D721Med (cell line): ENCODE results near the gene USP6NL.

Source experiments
- DNase-seq: peaks from one replicate; pipeline ENCODE4 v3.0.0; 2011; ENCODE audit warnings: low spot score; ENCODE audit not compliant: insufficient read length
- FAIRE-seq: peaks from 2 replicates; lab custom pipeline; 2011; peaks lifted over from hg19 to GRCh38; lab: Jason Lieb, UNC
- TF ChIP-seq, protein P1 (sequence below): IDR thresholded peaks from 2 replicates; pipeline ENCODE4 v1.5.1; 2012; ENCODE audit warnings: mild to moderate bottlenecking, control low read depth; ENCODE audit not compliant: insufficient read depth; ENCODE audit errors: missing control alignments

The USP6NL gene

DNA sequence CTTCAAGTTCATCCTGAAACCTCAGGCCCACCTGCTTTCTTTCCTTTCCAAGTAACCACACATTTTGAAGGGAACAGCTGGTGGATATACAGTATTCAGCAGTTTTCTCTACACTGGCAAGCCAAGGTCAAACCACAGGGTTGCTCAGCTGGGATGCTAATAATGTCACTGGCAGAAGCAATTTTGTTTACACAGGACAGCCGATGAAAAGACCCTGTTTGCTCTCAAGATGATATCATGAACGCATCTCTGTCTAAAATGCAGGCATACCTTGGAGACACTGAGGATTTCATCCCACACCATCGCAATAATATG, 186.2 kb downstream of the USP6NL start:
- TF ChIP-seq, protein P1, sequence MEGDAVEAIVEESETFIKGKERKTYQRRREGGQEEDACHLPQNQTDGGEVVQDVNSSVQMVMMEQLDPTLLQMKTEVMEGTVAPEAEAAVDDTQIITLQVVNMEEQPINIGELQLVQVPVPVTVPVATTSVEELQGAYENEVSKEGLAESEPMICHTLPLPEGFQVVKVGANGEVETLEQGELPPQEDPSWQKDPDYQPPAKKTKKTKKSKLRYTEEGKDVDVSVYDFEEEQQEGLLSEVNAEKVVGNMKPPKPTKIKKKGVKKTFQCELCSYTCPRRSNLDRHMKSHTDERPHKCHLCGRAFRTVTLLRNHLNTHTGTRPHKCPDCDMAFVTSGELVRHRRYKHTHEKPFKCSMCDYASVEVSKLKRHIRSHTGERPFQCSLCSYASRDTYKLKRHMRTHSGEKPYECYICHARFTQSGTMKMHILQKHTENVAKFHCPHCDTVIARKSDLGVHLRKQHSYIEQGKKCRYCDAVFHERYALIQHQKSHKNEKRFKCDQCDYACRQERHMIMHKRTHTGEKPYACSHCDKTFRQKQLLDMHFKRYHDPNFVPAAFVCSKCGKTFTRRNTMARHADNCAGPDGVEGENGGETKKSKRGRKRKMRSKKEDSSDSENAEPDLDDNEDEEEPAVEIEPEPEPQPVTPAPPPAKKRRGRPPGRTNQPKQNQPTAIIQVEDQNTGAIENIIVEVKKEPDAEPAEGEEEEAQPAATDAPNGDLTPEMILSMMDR, result no peak
- DNase-seq, result no peak
- no peak for FAIRE-seq

DNA sequence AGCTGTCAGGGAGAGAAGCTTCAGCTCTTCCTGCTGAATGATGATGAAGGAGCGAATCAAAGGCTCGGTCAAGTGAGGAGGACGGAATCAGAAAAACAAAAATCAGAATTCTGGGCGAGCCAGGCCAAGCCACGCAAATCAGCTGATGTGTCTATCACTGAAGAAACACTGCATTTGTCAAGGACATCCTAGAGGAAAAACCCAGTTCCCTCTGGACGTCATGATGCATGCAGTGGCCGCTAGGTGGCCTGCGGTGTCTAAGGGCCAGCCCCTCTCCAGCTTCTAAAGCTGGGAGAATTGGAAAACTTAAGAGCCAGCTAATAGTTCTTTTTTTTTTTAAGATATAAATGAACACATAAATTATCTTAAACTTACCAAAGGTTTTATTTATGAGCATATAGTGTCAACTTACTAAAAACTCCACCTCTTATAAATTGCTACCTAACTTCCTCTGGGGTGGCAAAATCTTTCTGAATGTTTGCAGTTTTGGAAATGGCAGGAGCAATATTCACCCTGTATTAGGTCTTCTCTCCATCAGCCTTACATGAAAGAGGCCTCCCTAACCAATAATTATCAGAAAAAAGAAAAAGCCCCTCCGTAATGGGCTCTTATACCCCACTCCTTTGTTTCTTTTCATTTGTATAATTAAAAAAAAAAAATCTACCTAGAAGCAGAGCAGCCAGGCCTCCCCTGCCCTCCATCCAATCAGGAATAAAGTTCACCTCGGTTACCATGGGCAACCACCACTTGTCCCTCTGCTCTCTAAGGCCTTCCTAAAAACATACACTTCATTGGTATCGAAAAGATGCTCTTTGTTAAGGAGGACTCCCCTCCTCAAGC, 186.8 kb downstream of the USP6NL start:
- DNase-seq, result peak; percentile 44
- TF ChIP-seq, protein P1, result peak; percentile 89
- FAIRE-seq, result no peak

DNA sequence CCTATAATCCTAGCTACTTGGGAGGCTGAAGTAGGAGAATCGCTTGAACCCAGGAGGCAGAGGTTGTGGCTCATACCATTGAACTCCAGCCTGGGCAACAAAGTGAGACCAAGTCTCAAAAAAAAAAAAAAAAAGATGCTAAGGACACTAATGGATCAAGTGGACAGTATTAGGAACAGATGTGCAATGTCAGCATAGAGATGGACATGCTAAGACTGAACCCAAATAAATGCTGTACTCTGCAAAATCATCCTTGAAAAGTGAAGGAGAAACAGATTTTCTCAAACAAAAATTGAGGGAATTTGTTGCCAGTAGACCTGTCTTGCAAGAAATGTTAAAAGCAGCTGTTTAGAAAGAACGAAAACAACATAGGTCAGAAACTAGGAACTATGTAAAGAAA, 194.5 kb downstream of the USP6NL start:
- DNase-seq (no peak), FAIRE-seq (no peak)
- TF ChIP-seq, protein P1, result no peak

DNA sequence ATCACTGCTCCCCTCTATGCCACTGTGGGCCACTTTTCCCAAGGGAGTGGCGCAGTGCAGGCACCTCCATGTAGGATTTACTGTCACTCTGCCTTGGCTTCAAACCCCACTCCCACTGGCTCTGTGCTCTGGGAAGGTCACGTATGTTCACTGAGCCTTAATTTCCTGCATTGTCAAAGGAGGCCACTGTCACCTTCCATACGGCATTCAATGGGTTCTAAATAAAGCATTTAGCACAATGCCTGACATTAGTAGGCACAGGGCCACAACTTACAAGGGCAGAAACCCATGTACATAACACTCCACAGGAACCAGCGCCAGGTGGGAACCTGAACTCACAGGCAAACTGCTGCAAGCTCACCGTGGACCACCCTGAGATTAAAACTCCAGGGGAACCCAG, 196.4 kb downstream of the USP6NL start:
- DNase-seq (no peak), FAIRE-seq (no peak)
- TF ChIP-seq, protein P1, result no peak

DNA sequence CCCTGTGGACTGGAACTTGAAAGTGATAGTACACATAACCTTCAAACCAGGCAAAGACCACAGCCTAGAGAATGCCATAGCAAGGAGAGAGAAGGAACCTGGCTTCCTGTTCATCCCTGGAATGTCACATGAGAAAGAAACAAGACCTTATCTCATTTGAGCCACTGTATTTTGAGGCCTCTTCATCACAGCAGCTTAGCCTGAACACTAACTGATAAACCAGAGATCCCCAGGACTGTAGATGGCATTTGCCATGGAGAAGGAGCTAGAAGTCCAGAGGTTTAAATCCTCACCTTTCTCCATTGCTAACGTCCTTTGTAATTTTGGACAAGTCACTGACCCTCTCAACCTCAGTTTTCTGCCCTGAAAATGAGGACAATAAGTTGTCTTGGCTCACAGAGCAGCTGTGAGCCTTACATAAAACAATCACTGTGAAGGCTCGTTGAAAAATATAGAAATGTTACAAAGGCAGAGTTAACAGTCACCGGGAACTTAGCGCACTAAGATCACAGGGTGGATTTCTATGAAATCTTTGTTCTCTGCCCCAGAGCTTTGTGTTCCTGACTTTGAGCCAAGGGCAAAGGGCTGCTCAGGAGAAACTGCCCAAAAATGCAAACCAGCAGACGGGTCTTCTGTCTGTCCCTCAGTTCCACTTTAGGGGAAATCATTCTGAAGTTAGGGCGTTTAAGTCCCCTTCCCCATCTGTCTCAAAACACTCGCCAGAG, 197.0 kb downstream of the USP6NL start:
- TF ChIP-seq, protein P1, result no peak
- no peak for DNase-seq
- no peak for FAIRE-seq

DNA sequence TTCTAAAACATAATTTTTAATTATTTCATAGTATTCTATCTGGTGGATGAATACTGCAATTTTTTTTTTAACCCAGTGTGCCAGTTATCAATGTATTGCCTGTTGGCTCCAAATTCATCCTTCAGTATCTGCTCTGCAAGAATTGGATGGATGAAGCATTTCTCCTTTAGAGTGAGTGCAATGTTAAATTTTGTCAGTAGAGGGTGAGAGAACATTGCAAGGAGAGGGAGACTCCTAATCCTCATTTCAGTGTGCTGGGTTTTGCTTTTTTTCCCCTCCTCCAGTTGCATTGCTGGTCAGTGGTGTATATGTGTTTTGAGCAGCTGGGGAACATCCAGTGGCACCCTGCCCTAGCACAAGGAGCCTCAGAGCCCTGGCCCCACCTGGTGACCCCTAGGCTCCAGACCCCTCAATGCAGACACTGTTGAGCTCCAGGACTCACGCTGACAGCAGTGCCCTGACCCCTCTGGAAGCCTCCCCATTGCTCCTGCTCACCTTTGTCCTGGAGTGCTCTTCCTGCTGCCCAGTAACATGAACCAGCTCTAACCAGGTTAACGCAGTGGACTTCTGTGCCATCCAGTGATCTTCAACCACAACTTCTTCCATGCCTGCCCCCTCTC, 199.4 kb downstream of the USP6NL start:
- TF ChIP-seq, protein P1, result no peak
- DNase-seq (no peak), FAIRE-seq (no peak)
